AG04449 (cell line): ENCODE results near the gene COX6B2.

Experiments
- CTCF ChIA-PET: fragments of 350-600 bp; formaldehyde crosslinking; extraction: SDS; loops from one replicate; lab custom pipeline; 2021; ENCODE audit warnings: antibody characterized with exemption; lab: Yijun Ruan, JAX
- POLR2A ChIA-PET: fragments of 400-600, 350-600 bp; formaldehyde crosslinking; extraction: SDS; loops from one replicate; lab custom pipeline; 2020; ENCODE audit warnings: antibody characterized with exemption, inconsistent platforms; lab: Yijun Ruan, JAX
- DNase-seq: peaks from one replicate; pipeline ENCODE4 v3.0.0-alpha.2; 2010; ENCODE audit warnings: low read depth, low spot score
- H3K4me3 ChIP-seq: 2 replicates; pipeline ENCODE4 v1.5.1; 2011; ENCODE audit warnings: low read depth, mild to moderate bottlenecking, control low read depth, low read length
- CTCF ChIP-seq: IDR thresholded peaks from one replicate; pipeline ENCODE4 v1.5.1; 2011; ENCODE audit warnings: mild to moderate bottlenecking, moderate library complexity, low read length, control low read depth, inconsistent platforms; ENCODE audit not compliant: insufficient read depth; ENCODE audit errors: missing control alignments

COX6B2 gene

GRCh38 chr19:55311797-55312196, 42.7 kb downstream of the COX6B2 start:
- H3K4me3 ChIP-seq = no peak overlapping the region
- POLR2A ChIA-PET = no interaction called here
- DNase-seq = no peak
- TF ChIP-seq CTCF = no peak
- CTCF ChIA-PET = interaction anchor here (0.7 to 14.1 kb wide), 2 partner anchors 8 to 27 kb away, joined by 3 to 135 read pairs; no protein-coding TSS in a partner anchor

GRCh38 chr19:55311397-55311796, 43.1 kb downstream of the COX6B2 start:
- no peak for TF ChIP-seq CTCF
- ChIA-PET CTCF (interaction anchor here (0.7 to 14.1 kb wide), 3 partner anchors 8 to 42 kb away, joined by 3 to 135 read pairs (median 3); no protein-coding TSS in a partner anchor), POLR2A (no interaction called here)
- DNase-seq = no peak
- H3K4me3 ChIP-seq = no peak overlapping the region

GRCh38 chr19:55310498-55310897, 44.0 kb downstream of the COX6B2 start:
- DNase-seq = no peak
- CTCF ChIA-PET = interaction anchor here (1.5 to 2.1 kb wide), 3 partner anchors 9 to 41 kb away, joined by 3 to 8 read pairs (median 5); no protein-coding TSS in a partner anchor
- H3K4me3 ChIP-seq = no peak overlapping the region
- POLR2A ChIA-PET = no interaction called here
- no peak for TF ChIP-seq CTCF

- ChIA-PET CTCF (interaction anchor here (0.9 to 2.1 kb wide), 3 partner anchors 8 to 30 kb away, joined by 3 to 8 read pairs (median 5); partner anchors contain the start of gene KMT5C), POLR2A (no interaction called here)
- no peak for TF ChIP-seq CTCF
- H3K4me3 ChIP-seq = no peak overlapping the region
- no peak for DNase-seq
Measured at GRCh38 chr19:55309448-55309847, 45.1 kb downstream of the COX6B2 start.

GRCh38 chr19:55308281-55308680, 46.2 kb downstream of the COX6B2 start:
- ChIA-PET CTCF (interaction anchor here (0.9 kb wide), 1 partner anchor 24 kb away, joined by 3 read pairs; no protein-coding TSS in a partner anchor), POLR2A (no interaction called here)
- DNase-seq = no peak
- no peak overlapping the region for H3K4me3 ChIP-seq
- no peak for TF ChIP-seq CTCF

GRCh38 chr19:55306712-55307111, 47.8 kb downstream of the COX6B2 start:
- POLR2A ChIA-PET = interaction anchor here (1.4 kb wide), 1 partner anchor 101 kb away, joined by 4 read pairs; the partner anchor contains the start of gene UBE2S
- CTCF ChIA-PET = interaction anchor here (1.2 to 6.8 kb wide), 3 partner anchors 11 to 112 kb away, joined by 3 to 135 read pairs (median 127); partner anchors contain the start of gene TMEM150B

More at GRCh38 chr19:55306712-55307111, 47.8 kb downstream of the COX6B2 start:
- H3K4me3 ChIP-seq = no peak overlapping the region
- no peak for DNase-seq
- no peak for TF ChIP-seq CTCF
